ENCODE results near the gene EFNB2.

Gene EFNB2

GRCh38 chr13:106499113-106499512, 36.3 kb downstream of the EFNB2 start:
- H3K9me3 ChIP-seq (ENCODE audit: control insufficient read depth, insufficient read depth, low read depth, low read length) = no peaks in the 10 kb centered on the region
- no peak for TF ChIP-seq ZSCAN5A (tag by site-specific recombination; IDR thresholded peaks at IDR 0.05)
- no peak for TF ChIP-seq PRDM10 (tag by site-specific recombination; IDR thresholded peaks at IDR 0.05)
- no peak for TF ChIP-seq KLF9 (tag by site-specific recombination; IDR thresholded peaks at IDR 0.05; ENCODE audit: low read depth)
- no peak for TF ChIP-seq KLF7 (tag by site-specific recombination; IDR thresholded peaks at IDR 0.05; ENCODE audit: borderline replicate concordance)
- TF ChIP-seq ZNF23 (tag by site-specific recombination; IDR thresholded peaks at IDR 0.05; ENCODE audit: borderline replicate concordance) = no peak
- TF ChIP-seq ZIC2 (tag by site-specific recombination; IDR thresholded peaks at IDR 0.05) = no peak
- TF ChIP-seq RBAK (tag by site-specific recombination; IDR thresholded peaks at IDR 0.05) = no peak
- H3K4me3 ChIP-seq (ENCODE audit: low read depth, low read length) = no peak overlapping the region
- peaks cover 6 to 37% of the 10 kb centered on the region in 2 experiments; a peak in 2 of 3 replicates for H3K36me3 ChIP-seq (ENCODE audit: control insufficient read depth in 2 of 2, insufficient read depth in 1 of 2, low read length in 2 of 2)
- peaks cover 38% of the 10 kb centered on the region for H3K4me1 ChIP-seq (ENCODE audit: control insufficient read depth, insufficient read depth, low read length)
- H3K27ac ChIP-seq (ENCODE audit: extremely low read depth, low read depth, low read length) = no peak overlapping the region
- POLR2A ChIA-PET = no interaction called here
- CTCF ChIA-PET = interaction anchor here (0.6 to 0.9 kb wide), 3 partner anchors 8 to 619 kb away, joined by 3 to 6 read pairs (median 3); no protein-coding TSS in a partner anchor

- Histone ChIP-seq H3K27ac (ENCODE audit: extremely low read depth, low read depth, low read length) (no peak overlapping the region), H3K36me3 (ENCODE audit: control insufficient read depth in 2 of 2, insufficient read depth in 1 of 2, low read length in 2 of 2) (peaks cover 6 to 41% of the 10 kb centered on the region in 2 experiments; a peak in 2 of 3 replicates), H3K4me1 (ENCODE audit: control insufficient read depth, insufficient read depth, low read length) (peaks cover 38% of the 10 kb centered on the region), H3K9me3 (ENCODE audit: control insufficient read depth, insufficient read depth, low read depth, low read length) (no peaks in the 10 kb centered on the region), H3K4me3 (ENCODE audit: low read depth, low read length) (no peak overlapping the region)
- POLR2A ChIA-PET = no interaction called here
- TF ChIP-seq ZNF560 (tag by site-specific recombination; IDR thresholded peaks at IDR 0.05; ENCODE audit: borderline replicate concordance) (no peak), PATZ1 (tag by site-specific recombination; IDR thresholded peaks at IDR 0.05) (no peak), ZNF777 (tag by site-specific recombination; IDR thresholded peaks at IDR 0.05; ENCODE audit: borderline replicate concordance) (no peak), MYNN (tag by site-specific recombination; IDR thresholded peaks at IDR 0.05; ENCODE audit: borderline replicate concordance) (no peak), PRDM1 (tag by site-specific recombination; IDR thresholded peaks at IDR 0.05) (no peak)
- CTCF ChIA-PET = no interaction called here
These were observed 36.9 kb downstream of the EFNB2 start for GRCh38 chr13:106498571-106498970.

- no peak overlapping the region for H3K4me3 ChIP-seq (ENCODE audit: low read depth, low read length)
- no peaks in the 10 kb centered on the region for H3K9me3 ChIP-seq (ENCODE audit: control insufficient read depth, insufficient read depth, low read depth, low read length)
- CTCF ChIA-PET = no interaction called here
- peaks cover 38% of the 10 kb centered on the region for H3K4me1 ChIP-seq (ENCODE audit: control insufficient read depth, insufficient read depth, low read length)
- H3K27ac ChIP-seq (ENCODE audit: extremely low read depth, low read depth, low read length) = no peak overlapping the region
- POLR2A ChIA-PET = no interaction called here
- no peak for TF ChIP-seq ZSCAN30 (tag by site-specific recombination; IDR thresholded peaks at IDR 0.05)
- no peak for TF ChIP-seq ZNF311 (tag by site-specific recombination; IDR thresholded peaks at IDR 0.05; ENCODE audit: borderline replicate concordance)
- TF ChIP-seq ZIC2 (tag by site-specific recombination; IDR thresholded peaks at IDR 0.05) = no peak
- no peak for TF ChIP-seq ZNF174 (tag by site-specific recombination; IDR thresholded peaks at IDR 0.05)
- TF ChIP-seq KLF9 (tag by site-specific recombination; IDR thresholded peaks at IDR 0.05; ENCODE audit: low read depth) = no peak
- TF ChIP-seq ZNF777 (tag by site-specific recombination; IDR thresholded peaks at IDR 0.05; ENCODE audit: borderline replicate concordance) = no peak
- no peak for TF ChIP-seq SP2 (tag by site-specific recombination; IDR thresholded peaks at IDR 0.05)
- no peak for TF ChIP-seq YY1 (tag by site-specific recombination; IDR thresholded peaks at IDR 0.05)
- TF ChIP-seq ZFP41 (tag by site-specific recombination; IDR thresholded peaks at IDR 0.05; ENCODE audit: borderline replicate concordance) = no peak
- peaks cover 6 to 45% of the 10 kb centered on the region in 2 experiments; a peak in 2 of 3 replicates for H3K36me3 ChIP-seq (ENCODE audit: control insufficient read depth in 2 of 2, insufficient read depth in 1 of 2, low read length in 2 of 2)
These were observed 37.3 kb downstream of the EFNB2 start for GRCh38 chr13:106498158-106498557.
